Measurements from ENCODE around the gene SMAD7. TPM values are rescaled to one million over a fixed set of nuclear protein-coding genes. Genes with fewer than 3 reads are reported as not detected.

The SMAD7 gene
- total RNA-seq, 1 experiment from 2014 or later = 18.6 TPM

DNA sequence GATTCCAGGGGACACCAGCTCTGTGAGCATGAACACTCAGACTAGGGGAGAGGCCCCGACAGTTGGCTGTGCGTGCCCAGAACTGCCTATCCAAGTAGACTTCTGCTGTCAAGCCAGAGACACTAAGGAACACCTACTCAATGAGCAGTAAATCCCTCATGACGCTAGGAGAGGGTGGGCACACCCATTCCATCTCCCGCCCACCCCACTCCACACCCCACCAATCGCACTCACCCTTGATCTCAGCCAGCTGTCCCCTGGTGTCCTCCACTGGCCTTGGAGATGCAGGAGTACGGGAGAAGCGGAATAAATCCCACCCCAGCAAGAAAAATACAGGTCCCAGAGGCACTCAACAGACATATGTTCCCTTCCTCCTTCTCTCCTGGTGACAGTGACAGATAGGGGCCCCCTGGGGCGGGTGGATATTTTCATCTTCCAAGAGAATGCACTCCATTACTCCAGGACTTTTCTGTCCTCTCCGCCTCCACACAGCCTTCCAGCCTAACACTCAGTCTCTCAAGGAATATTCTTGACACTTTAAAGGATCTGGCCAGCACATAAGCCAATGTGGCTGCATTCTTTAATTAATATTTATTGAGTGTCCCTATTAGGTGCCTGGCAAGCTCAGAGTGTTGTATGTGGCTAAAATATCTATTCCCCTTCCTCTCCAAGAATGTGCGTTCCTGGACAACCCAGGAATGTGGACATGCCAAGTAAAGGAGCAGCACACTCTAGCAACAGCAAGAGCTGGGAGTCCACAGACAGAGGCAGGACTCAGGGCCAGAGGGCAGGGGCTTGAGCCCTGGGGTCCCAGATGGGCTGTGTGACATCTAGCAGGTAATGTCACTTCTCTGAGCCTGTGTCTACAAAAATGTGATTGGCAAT lies 13.1 kb upstream of the SMAD7 start:
- no peak for DNase-seq (ENCODE audit: low spot score)
- in situ Hi-C loops (cut with HindIII; ENCODE audit: low sequenced_read_pairs) = no loop called here

DNA sequence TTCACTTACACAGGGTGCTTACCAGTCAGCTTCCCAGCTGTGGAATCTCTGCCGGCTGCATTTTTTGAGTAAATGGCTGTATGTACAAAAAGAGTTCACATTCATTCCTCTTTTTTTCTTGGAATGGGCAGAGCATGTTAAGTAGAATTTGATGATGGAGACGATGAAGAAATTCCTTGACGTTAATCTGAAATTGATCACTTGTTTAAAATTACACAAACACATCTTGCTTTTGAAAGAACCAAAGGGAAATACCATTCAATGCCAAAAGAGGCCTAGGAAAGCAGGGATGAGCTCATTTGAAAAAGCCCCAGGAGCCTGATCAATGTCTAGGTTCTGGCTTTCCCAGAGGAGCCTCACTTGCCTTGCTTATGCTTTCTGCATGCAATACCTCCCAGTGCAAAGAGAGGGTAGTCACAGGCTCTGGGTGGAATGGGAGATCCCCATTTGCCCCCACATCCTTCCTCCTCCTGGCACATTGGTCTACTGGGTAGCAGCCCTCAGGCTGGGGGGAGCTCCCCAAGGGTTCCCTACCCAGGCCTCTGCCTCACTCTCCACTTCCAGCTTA lies 12.3 kb upstream of the SMAD7 start:
- DNase-seq (ENCODE audit: low spot score) = no peak
- in situ Hi-C loops (cut with HindIII; ENCODE audit: low sequenced_read_pairs) = no loop called here

DNA sequence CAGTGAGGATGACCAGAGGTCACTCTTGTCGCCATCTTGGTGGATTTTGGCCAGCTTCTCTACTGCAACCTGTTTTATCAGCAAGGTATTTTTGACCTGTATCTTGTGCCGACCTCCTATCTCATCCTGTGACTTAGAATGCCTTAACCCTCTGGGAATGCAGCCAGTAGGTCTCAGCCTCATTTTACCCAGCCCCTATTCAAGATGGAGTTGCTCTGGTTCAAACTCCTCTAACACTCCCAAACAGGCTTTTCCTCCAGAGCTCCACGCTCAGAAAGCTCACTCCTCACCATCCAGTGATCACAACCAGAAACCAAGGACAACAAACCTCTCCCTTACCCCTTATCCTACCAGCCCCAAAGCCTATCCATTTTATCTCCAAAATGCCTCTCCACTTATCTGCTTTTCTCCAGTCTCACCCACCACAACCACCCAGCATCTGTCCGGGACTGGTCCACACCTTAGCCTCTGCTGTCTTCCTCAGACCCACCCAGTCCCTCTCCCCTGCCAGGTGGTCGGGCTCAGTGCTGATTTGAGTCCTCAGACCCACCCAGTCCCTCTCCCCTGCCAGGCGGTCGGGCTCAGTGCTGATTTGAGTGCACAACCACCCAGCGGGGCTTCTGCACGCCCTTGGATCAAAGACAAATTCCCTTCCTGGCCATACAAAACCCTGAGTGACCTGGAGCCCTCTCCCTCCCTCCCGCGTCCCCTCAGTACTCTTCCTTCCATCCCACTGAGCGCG lies 11.7 kb upstream of the SMAD7 start:
- in situ Hi-C loops (cut with HindIII; ENCODE audit: low sequenced_read_pairs) = no loop called here
- DNase-seq (ENCODE audit: low spot score) = no peak

DNA sequence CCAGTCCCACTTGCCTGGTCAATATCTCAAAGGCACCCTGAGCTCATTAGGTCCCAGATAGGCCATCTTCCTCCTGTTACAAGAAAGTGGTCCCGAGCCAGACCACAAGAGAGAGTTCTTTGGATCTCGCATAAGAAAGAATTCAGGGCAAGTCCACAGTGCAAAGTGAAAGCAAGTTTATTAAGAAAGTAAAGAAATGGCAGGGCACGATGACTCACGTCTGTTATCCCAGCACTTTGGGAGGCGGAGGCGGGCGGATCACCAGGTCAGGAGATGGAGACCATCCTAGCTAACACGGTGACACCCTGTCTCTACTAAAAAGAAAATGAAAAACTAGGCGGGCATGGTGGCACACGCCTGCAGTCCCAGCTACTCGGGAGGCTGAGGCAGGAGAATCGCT lies 10.8 kb upstream of the SMAD7 start:
- in situ Hi-C loops (cut with HindIII; ENCODE audit: low sequenced_read_pairs) = no loop called here
- no peak for DNase-seq (ENCODE audit: low spot score)

DNA sequence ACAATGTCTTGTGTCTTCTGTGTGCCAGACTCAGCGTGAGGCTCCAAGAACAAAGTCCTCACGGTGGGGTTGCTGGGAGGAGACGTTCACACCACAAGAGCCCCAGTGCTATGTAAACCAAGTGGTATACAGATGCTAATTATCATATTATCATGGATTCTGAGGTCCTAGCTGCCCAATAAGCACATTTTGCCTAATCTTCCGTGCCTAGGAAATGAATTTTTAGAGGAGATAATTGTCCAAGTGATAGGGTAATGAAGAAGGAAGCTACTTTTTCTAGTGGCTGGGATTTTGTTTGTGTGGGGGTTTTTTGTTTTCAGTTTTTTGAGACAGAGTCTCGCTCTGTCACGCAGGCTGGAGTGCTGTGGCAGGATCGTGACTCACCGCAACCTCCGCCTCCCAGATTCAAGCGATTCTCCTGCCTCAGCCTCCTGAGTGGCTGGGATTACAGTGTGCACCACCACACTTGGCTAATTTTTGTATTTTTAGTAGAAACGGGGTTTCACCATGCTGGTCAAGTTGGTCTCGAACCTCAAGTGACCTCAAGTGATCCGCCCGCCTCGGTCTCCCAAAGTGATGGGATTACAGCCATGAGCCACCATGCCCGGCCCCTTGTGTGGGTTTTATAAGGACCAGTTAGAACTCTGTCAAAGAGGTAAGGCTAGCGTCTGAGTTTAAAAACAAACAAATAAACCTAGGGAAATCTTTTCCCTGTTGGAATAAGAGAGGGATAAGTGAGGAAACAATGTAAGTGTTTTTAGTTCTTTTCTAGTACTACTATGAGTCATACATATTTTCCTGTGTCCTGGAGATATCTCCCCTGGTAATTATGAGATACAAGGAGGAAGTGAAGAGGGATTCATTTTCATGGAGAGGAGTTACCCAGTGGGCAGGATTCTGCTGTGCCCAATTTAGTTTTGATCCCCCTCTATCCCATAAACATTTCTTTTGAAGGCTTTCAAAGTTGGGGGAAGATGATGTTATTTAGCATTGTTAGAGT lies 9.5 kb upstream of the SMAD7 start:
- in situ Hi-C loops (cut with HindIII; ENCODE audit: low sequenced_read_pairs) = no loop called here
- DNase-seq (ENCODE audit: low spot score) = no peak

DNA sequence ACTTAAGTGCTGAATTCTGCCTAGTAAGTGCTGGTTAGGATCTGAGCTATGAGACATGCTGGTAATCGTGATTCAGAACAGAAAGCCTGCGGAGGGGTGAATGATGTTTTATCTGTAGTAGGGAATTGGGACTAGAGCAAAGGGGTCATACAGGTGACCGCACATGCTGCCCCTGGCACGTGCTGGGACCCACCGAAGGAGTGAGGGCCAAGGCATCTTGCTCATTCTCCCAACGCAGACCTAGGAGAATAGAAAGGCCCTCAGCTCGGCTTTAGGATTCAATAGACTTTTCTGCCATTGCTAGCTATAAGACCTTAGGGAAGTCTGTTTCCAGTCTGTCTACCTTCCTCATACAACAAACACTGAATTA lies 8.8 kb upstream of the SMAD7 start:
- in situ Hi-C loops (cut with HindIII; ENCODE audit: low sequenced_read_pairs) = no loop called here
- no peak for DNase-seq (ENCODE audit: low spot score)

DNA sequence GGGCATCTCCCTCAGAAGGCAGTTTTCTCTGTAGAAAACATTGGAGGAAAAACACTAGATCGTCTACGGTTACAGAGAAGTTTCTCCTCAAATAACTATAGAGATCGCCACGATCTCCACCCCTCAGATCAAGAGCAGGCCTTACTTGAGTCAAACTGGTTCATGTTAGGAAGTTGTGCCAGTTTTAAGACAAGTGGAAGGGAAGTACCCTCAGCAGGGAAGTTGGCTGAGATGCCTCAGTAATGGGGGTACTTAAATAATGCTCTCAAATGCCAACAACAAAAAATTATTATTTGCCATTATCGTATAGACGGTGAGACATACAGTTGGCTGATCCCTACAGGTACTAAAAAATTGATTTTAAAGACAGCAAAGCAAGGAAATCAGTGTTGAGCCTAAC lies 8.2 kb upstream of the SMAD7 start:
- in situ Hi-C loops (cut with HindIII; ENCODE audit: low sequenced_read_pairs) = no loop called here
- DNase-seq (ENCODE audit: low spot score) = no peak

DNA sequence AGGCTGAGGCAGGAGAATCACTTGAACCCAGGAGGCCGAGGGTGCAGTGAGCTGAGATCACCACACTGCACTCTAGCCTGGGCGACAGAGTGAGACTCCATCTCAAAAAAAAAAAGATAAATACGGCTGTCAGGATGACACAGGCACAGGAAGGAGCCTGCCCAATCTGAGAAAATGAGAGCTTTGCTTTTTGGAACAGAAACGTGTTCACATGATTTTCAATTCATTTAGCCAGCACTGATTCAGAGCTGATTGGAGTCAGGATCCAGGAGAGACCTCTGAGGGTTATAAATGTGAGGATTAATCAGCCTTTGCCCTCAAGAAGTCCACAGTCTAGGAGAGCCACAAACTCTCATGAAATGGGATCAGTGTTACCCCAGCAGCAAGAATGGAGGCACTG lies 6.9 kb upstream of the SMAD7 start:
- in situ Hi-C loops (cut with HindIII; ENCODE audit: low sequenced_read_pairs) = no loop called here

DNA sequence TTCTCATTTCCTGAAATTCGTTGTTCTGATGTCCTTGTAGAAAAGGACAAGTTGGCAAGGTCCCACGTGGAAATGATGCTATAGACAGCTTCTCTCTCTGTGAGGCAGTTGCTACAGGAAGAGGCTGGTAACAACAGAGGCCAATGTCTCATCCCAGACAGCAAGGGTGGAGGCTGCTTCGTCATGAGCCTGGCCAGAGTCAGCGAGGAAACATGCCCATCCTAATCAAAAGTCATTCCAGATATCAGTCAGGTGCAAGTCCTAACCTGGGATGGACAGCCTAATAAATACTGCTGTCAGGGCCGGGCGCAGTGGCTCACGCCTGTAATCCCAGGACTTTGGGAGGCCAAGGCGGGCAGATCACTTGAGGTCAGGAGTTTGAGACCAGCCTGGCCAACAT lies 6.4 kb upstream of the SMAD7 start:
- in situ Hi-C loops (cut with HindIII; ENCODE audit: low sequenced_read_pairs) = no loop called here
- DNase-seq (ENCODE audit: low spot score) = no peak

More for the DNA sequence above, 6.9 kb upstream of the SMAD7 start:
- no peak for DNase-seq (ENCODE audit: low spot score)

DNA sequence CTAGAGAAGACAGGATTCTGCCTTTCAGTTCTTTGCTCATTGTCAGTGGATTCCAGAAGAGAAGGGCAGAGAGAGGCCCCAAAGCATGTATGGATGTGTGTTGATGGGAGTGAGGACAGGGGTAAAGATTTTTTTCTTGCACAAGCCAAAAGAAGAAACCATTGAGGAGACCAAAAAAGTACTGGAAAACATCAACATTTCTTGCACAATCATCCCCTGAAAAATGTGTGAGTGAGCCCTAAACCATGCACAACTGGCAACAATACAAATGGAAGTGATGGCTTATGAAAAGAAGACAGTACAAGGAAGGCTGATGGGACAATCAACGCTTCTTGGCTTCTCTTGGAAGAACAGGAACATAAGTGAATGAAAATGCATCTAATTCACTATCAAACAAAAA lies 5.6 kb upstream of the SMAD7 start:
- no peak for DNase-seq (ENCODE audit: low spot score)
- in situ Hi-C loops (cut with HindIII; ENCODE audit: low sequenced_read_pairs) = no loop called here

DNA sequence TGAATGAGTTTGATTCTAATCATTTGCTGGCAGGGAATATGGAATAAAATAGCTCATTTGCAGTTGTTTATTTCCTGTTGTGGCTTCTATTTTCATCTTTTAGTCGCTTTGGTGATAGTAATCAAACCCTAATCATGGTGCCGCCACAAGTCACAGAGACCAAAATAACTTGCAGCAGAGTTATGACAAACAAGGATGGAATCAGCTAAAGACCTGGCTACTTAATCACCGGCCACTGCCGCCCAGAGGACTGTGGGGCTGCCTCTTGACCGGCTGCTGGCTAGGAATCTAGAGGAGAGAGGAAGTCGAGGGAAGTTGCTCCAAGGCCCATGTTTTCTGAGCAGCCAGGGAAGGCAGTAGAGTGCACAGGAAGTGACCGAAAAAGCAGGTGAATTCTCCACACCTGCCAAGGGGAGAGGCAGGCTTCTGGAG lies 5.1 kb upstream of the SMAD7 start:
- DNase-seq (ENCODE audit: low spot score) = no peak
- in situ Hi-C loops (cut with HindIII; ENCODE audit: low sequenced_read_pairs) = no loop called here

DNA sequence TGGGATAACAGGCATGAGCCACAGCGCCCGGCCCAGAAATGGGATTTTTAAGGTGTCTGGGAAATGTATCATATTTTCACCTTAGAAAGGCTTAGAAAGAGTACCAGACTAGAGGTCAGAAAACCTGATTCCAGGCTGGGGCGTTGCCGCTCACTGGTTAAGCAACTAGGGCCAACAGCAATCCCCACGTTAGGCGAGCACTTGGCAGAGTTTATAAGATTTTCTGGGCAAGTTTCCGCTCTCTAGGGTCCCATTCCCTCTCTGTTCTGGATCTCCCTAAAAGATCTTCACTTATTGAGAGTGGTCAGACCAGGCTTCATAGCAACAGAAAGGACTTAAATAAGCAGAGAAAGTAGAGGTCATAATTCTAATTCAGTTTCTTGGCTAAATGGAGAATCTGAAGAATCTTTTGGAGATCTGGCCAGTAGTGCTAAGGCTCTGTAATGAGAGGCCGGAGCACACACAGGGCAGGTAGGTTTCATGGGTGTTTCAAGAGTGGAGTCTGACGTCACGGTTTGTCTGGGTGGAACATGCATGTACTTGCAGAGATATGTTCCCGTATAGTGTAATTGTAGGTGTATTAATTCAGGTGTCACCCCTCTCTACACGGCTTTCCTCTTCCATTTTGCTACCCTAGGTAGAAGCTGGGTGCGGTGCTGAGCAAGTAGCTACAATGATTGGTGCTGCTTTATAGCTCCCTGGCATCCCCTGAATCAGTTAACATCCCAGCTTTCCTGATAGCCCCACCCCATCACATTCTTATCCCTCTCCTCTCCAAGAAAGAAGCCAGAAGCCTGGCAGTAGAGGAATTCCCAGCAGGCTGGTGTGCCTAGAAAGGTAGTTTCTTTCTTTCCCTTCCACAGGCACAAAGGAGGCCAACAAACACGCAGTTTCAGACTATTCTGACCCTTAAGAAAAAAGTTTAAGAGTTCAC lies 4.4 kb upstream of the SMAD7 start:
- in situ Hi-C loops (cut with HindIII; ENCODE audit: low sequenced_read_pairs) = no loop called here
- DNase-seq (ENCODE audit: low spot score) = no peak

DNA sequence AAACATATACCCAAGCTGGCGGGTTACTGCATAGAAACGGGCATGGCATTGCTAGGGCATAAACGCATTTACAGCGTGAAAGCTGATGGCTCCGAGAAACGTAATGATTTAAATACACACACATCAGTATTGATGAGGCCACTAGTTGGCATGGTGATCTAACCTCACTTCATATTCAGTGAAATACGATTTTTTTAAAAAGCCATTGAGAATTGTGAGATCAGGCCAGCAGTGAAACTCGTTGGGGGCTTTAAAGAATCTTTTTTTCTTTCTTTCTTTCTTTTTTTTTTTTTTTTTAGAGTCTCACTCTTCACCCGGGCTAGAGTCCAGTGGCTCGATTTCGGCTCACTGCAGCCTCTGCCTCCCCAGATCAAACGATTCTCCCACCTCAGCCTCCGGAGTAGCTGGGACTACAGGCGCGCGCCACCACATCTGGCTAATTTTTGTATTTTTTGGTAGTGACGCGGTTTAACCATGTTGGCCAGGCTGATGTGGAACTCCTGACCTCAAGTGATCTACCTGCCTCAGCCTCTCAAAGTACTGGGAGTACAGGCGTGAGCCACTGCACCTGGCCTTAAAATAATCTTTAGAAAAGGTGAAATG lies 2.4 kb upstream of the SMAD7 start:
- no peak for DNase-seq (ENCODE audit: low spot score)
- in situ Hi-C loops (cut with HindIII; ENCODE audit: low sequenced_read_pairs) = no loop called here

DNA sequence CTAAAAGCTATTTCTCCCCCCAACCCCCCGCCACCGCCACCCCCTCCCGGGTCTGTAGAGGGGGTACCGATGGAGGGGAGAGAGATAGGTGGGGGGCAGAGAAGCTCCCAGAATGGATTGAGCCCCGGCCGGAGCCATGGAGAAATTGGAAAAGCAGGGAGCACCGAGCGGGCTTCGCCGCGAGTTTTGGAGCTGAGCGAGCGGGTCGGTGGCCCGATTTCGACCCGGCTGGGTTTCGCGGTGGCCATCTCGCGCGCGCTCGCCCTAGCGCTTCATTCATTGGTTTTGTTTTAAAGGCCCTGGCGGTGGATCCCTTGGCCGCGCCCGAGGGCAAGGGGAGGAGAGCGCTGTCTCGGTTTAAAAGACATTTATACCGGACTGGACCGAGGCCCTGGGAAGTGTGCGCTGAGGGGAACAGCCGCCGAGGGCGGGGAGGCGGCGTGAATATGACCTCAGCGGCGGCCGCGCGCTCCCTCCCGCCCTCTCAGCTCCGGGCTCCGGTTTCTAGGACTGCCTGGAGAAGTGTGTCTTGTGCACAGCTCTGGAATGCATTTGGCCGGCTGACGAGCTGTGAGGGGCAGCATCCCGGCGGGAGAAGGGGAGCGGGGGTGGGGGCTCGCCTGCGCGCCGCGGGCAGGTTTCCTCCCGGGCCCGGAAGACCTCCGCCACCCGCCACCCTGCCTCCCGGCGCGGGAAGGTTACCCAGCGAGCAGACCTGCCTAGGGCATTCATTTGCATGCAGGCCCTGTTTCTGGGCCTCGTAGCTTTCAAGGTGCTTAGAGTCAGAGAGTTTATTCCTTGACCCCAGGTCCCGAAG lies 1.7 kb upstream of the SMAD7 start:
- DNase-seq (ENCODE audit: low spot score) = peak; percentile 82
- in situ Hi-C loops (cut with HindIII; ENCODE audit: low sequenced_read_pairs) = no loop called here

DNA sequence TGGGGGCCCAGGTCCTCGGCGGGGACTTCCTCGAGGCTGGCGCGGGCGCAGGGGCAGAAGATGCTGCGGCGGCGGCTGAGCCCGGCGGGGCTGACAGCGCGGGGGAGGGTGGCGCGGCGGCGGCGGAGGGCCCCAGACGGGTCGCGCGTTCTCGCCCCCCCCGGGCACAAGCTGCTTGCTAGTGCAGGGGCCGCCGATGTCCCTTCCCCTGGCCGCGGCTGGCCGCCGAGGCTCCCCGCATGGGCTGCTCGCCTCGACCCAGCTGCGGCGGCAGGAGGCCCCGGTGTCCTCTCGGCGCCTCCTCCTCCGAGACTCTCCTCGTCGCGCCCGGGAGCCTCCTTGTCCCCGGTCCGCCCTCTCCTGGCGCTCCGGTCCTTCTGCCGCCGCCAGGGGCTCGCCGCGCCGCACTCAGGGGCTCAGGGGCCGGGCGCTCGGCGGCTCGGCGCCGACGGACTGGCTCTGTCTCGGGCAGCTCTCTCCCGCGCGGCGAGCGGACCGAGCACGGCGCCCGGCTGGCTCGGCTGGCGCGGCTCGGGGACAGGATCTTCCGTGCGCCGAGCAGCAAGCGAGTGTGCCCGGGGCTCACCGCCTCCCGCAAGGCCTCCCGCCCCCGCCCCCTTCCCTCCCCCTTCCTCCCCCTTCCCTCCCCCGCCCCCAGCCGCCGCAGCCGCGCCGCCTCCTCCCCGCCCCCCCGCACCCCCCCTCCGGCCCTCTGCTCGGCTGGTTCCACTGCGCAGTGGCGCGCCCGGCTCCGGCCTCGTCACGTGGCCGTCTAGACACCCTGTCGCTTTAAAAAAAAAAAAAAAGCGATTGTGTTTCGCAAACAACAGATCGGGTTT lies 902 bp upstream of the SMAD7 start:
- in situ Hi-C loops (cut with HindIII; ENCODE audit: low sequenced_read_pairs) = no loop called here
- peak; percentile 83 for DNase-seq (ENCODE audit: low spot score)

All from G401 (cell line).